Uterus (tissue), 4 donors: ENCODE data around the gene WDR74. TPM values are rescaled to one million over a fixed set of nuclear protein-coding genes. Genes with fewer than 3 reads are reported as not detected.
A peak's percentile ranks its signal among the peaks of the same experiment; 100 is the strongest.

ENCODE experiments used
- DNase-seq, 2 donors: peaks; one replicate each; pipeline ENCODE4 v3.0.0-alpha.2; 2019 to 2020
- H3K27ac ChIP-seq, 2 donors: fragments of 200-600 bp; sonication (generic); 1 replicate in 1 of 2; 2 replicates in 1 of 2; pipeline ENCODE4 v1.5.1; 2016 to 2018
- H3K27me3 ChIP-seq, 2 donors: fragments of 200-600 bp; sonication (generic); one replicate each; pipeline ENCODE4 v1.5.1; 2018 to 2019; ENCODE audit warnings: control low read depth in 1 of 2
- H3K36me3 ChIP-seq, 2 donors: fragments of 200-600 bp; sonication (generic); one replicate each; pipeline ENCODE4 v1.5.1; 2019; ENCODE audit warnings: control low read depth in 1 of 2
- H3K4me1 ChIP-seq, 2 donors: fragments of 200-600 bp; sonication (generic); one replicate each; pipeline ENCODE4 v1.5.1; 2018 to 2019; ENCODE audit warnings: control low read depth in 1 of 2
- H3K4me3 ChIP-seq, 2 donors: fragments of 200-600 bp; sonication (generic); 1 replicate in 1 of 2; 2 replicates in 1 of 2; pipeline ENCODE4 v1.5.1; 2018 to 2019; ENCODE audit warnings: mild to moderate bottlenecking in 1 of 2
- H3K9me3 ChIP-seq, 2 donors: fragments of 200-600 bp; sonication (generic); one replicate each; pipeline ENCODE4 v1.5.1; 2019; ENCODE audit warnings: control low read depth in 1 of 2
- POLR2A ChIP-seq, 2 donors: fragments of 450-650 bp; IDR thresholded peaks; one replicate each; pipeline ENCODE4 v1.6.1; 2016; ENCODE audit warnings: antibody characterized with exemption in 2 of 2, mild to moderate bottlenecking in 1 of 2, moderate library complexity in 1 of 2
- intact Hi-C: fragments of 100-400 bp; cut with DNase I; formaldehyde crosslinking; loops from one replicate; pipeline ENCODE4 v1.15.1; 2023; ENCODE audit warnings: low total_unique reads
- total RNA-seq, 4 donors: library from RNA; depleted of rRNA in 3 of 4; stranded (reverse); fragments of >200 nt in 3 of 4; gene quantifications; one replicate each; pipeline versions ENCODE4 v1.1.0 to v1.2.4, GENCODE V29; 2014 to 2023
- TF ChIP-seq, protein P1 (sequence below), 4 experiments: fragments of 200-600 bp in 2 of 4; fragments of 450-650 bp in 2 of 4; sonication (generic) in 2 of 4; IDR thresholded peaks; one replicate each; pipeline ENCODE4 v1.5.1; 2016 to 2019; ENCODE audit warnings: antibody characterized with exemption in 4 of 4, mild to moderate bottlenecking in 2 of 4, moderate library complexity in 1 of 4
- donor health status: DM: yes; HTN: yes; CAD: no.

The WDR74 gene
- total RNA-seq, 4 donors from 2014 or later = 10.0 to 66.0 (median 35.0) TPM

DNA sequence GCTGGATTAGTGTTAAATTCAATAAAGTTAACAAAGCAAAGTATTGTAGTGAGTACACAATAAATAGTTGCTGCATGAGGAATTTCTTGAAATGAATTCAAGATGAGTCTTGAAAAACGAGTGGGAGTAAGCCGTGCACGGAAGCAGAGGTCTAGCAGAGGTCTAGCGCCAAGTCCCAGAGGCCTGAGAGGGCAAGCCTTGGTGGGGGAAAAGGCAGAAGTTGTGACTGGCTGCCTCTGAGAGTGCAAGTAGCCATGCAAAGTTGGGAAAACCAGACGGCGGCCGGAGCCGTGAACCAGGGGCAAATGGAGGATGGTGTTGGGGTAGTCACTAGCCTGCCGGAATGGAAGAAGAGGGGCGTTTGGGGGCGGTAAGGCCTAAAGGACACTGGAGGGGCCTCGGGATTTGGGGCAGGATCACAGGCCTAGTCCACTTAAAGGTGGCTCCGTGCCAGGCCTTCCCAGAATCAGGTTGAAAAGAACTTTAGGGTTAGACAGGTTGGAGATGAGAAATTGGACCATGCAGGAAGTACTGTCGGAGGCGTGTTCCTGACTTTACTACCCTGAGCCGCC lies 40.9 kb upstream of the WDR74 start:
- Histone ChIP-seq H3K4me3 (peak overlapping the region; percentile 89 to 99), H3K27me3 (no peaks in the 10 kb centered on the region), H3K9me3 (no peaks in the 10 kb centered on the region), H3K36me3 (no peaks in the 10 kb centered on the region), H3K4me1 (peaks cover 20 to 32% of the 10 kb centered on the region in 2 donors), H3K27ac (peak overlapping the region; percentile 99 to 100)
- DNase-seq = peak; percentile 76
- TF ChIP-seq POLR2A (IDR thresholded peaks at IDR 0.05) = no peak
- TF ChIP-seq, protein P1, sequence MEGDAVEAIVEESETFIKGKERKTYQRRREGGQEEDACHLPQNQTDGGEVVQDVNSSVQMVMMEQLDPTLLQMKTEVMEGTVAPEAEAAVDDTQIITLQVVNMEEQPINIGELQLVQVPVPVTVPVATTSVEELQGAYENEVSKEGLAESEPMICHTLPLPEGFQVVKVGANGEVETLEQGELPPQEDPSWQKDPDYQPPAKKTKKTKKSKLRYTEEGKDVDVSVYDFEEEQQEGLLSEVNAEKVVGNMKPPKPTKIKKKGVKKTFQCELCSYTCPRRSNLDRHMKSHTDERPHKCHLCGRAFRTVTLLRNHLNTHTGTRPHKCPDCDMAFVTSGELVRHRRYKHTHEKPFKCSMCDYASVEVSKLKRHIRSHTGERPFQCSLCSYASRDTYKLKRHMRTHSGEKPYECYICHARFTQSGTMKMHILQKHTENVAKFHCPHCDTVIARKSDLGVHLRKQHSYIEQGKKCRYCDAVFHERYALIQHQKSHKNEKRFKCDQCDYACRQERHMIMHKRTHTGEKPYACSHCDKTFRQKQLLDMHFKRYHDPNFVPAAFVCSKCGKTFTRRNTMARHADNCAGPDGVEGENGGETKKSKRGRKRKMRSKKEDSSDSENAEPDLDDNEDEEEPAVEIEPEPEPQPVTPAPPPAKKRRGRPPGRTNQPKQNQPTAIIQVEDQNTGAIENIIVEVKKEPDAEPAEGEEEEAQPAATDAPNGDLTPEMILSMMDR (IDR thresholded peaks at IDR 0.05) = no peak
- intact Hi-C loops = no loop called here

GRCh38 chr11:62879235-62879978 lies 40.0 kb upstream of the WDR74 start:
- Histone ChIP-seq H3K4me3 (peak overlapping the region; percentile 89 to 99), H3K9me3 (no peaks in the 10 kb centered on the region), H3K27me3 (no peaks in the 10 kb centered on the region), H3K36me3 (no peaks in the 10 kb centered on the region), H3K4me1 (peaks cover 20 to 28% of the 10 kb centered on the region in 2 donors), H3K27ac (peak overlapping the region; percentile 99 to 100)
- TF ChIP-seq, protein P1 (IDR thresholded peaks at IDR 0.05) = no peak
- TF ChIP-seq POLR2A (IDR thresholded peaks at IDR 0.05) = no peak
- intact Hi-C loops = no loop called here
- DNase-seq = peak; percentile 51 to 56

- TF ChIP-seq, protein P1 (IDR thresholded peaks at IDR 0.05) = no peak
- no peak for TF ChIP-seq POLR2A (IDR thresholded peaks at IDR 0.05)
- intact Hi-C loops = no loop called here
- H3K4me3 ChIP-seq = no peak overlapping the region
- no peaks in the 10 kb centered on the region for H3K36me3 ChIP-seq
- peaks cover 6 to 14% of the 10 kb centered on the region in 2 donors for H3K4me1 ChIP-seq
- H3K27ac ChIP-seq = no peak overlapping the region
- no peaks in the 10 kb centered on the region for H3K9me3 ChIP-seq
- no peak for DNase-seq
- no peaks in the 10 kb centered on the region for H3K27me3 ChIP-seq
Measured at GRCh38 chr11:62876712-62877111, 37.3 kb upstream of the WDR74 start.

GRCh38 chr11:62875698-62876478 lies 36.5 kb upstream of the WDR74 start:
- DNase-seq = no peak
- H3K27me3 ChIP-seq = no peaks in the 10 kb centered on the region
- no peak for TF ChIP-seq POLR2A (IDR thresholded peaks at IDR 0.05)
- TF ChIP-seq, protein P1 (IDR thresholded peaks at IDR 0.05) = no peak

More at GRCh38 chr11:62875698-62876478, 36.5 kb upstream of the WDR74 start:
- Histone ChIP-seq H3K36me3 (no peaks in the 10 kb centered on the region), H3K27ac (no peak overlapping the region), H3K9me3 (no peaks in the 10 kb centered on the region), H3K4me1 (peaks cover 6 to 14% of the 10 kb centered on the region in 2 donors), H3K4me3 (no peak overlapping the region)
- intact Hi-C loops = no loop called here
